GM23338 (cell line): ENCODE measurements around the gene TMEM98. TPM values are rescaled to one million over a fixed set of nuclear protein-coding genes. Genes with fewer than 3 reads are reported as not detected.

Source experiments
- ATAC-seq: fragments of 200-7000 bp; cut with Tn5 transposase; 3 replicates; pipeline ENCODE4 v1.9.1; 2020
- DNase-seq: peaks from one replicate; pipeline ENCODE4 v3.0.0-alpha.2; 2015; ENCODE audit warnings: low spot score
- H2AFZ ChIP-seq: fragments of 200-600 bp; sonication (generic); 2 replicates; pipeline ENCODE4 v1.8.0; 2016; ENCODE audit warnings: antibody characterized with exemption, mild to moderate bottlenecking, moderate library complexity
- H3F3A ChIP-seq: fragments of 200-600 bp; sonication (generic); replicated peaks from 2 replicates; pipeline ENCODE4 v1.8.0; 2017; ENCODE audit warnings: antibody characterized with exemption, mixed run types, low read depth
- H3K27ac ChIP-seq: fragments of 200-600 bp; sonication (generic); 2 replicates; pipeline ENCODE4 v1.6.1; 2016; ENCODE audit warnings: low read depth
- H3K27me3 ChIP-seq: fragments of 200-600 bp; sonication (generic); 2 replicates; pipeline ENCODE4 v1.8.0; 2016; ENCODE audit warnings: mild to moderate bottlenecking, mixed run types, moderate library complexity; ENCODE audit not compliant: insufficient read depth
- H3K36me3 ChIP-seq: fragments of 200-600 bp; sonication (generic); 2 replicates; pipeline ENCODE4 v1.8.0; 2016; ENCODE audit warnings: mild to moderate bottlenecking; ENCODE audit not compliant: insufficient read depth
- H3K4me1 ChIP-seq: fragments of 200-600 bp; sonication (generic); 2 replicates; pipeline ENCODE4 v1.8.0; 2016; ENCODE audit warnings: mild to moderate bottlenecking, moderate library complexity; ENCODE audit not compliant: insufficient read depth
- H3K4me2 ChIP-seq: fragments of 200-600 bp; sonication (generic); 2 replicates; pipeline ENCODE4 v1.7.1; 2017; ENCODE audit warnings: mixed run types
- H3K4me3 ChIP-seq: fragments of 200-600 bp; sonication (generic); 2 replicates; pipeline ENCODE4 v1.6.1; 2016; ENCODE audit warnings: mixed run types
- H3K79me2 ChIP-seq: fragments of 200-600 bp; sonication (generic); replicated peaks from 2 replicates; pipeline ENCODE4 v1.8.0; 2017; ENCODE audit warnings: mild to moderate bottlenecking; ENCODE audit not compliant: insufficient read depth
- H3K9me2 ChIP-seq: fragments of 200-600 bp; sonication (generic); 2 replicates; pipeline ENCODE4 v1.8.0; 2017; ENCODE audit not compliant: insufficient read depth
- H4K20me1 ChIP-seq: fragments of 200-600 bp; sonication (generic); replicated peaks from 2 replicates; pipeline ENCODE4 v1.8.0; 2017; ENCODE audit warnings: mild to moderate bottlenecking; ENCODE audit not compliant: insufficient read depth
- H3K27ac Mint-ChIP-seq: 2 replicates; pipeline ENCODE4 v1.8.0; 2020; ENCODE audit warnings: inconsistent platforms, mild to moderate bottlenecking, moderate library complexity, mixed read lengths
- H3K27me3 Mint-ChIP-seq: 3 replicates; pipeline ENCODE4 v1.8.0; 2022; ENCODE audit warnings: low read depth, mild to moderate bottlenecking, moderate library complexity, mixed read lengths, inconsistent platforms; ENCODE audit not compliant: insufficient read depth, poor library complexity
- H3K36me3 Mint-ChIP-seq: 3 replicates; pipeline ENCODE4 v1.8.0; 2021; ENCODE audit warnings: low read depth, mild to moderate bottlenecking, inconsistent platforms, moderate library complexity, mixed read lengths
- H3K4me1 Mint-ChIP-seq: 3 replicates; pipeline ENCODE4 v1.8.0; 2020; ENCODE audit warnings: mild to moderate bottlenecking, inconsistent platforms, mixed read lengths
- H3K4me3 Mint-ChIP-seq: 3 replicates; pipeline ENCODE4 v1.8.0; 2021; ENCODE audit warnings: moderate library complexity, mild to moderate bottlenecking, inconsistent platforms, mixed read lengths
- H3K9me3 Mint-ChIP-seq: 3 replicates; pipeline ENCODE4 v1.8.0; 2020; ENCODE audit warnings: moderate library complexity, mild to moderate bottlenecking, inconsistent platforms, mixed read lengths
- CREB1 ChIP-seq: fragments of 250-450 bp; sonication (Bioruptor Pico); IDR thresholded peaks from 2 replicates; pipeline ENCODE4 v1.5.0; 2020; ENCODE audit warnings: low read depth, mild to moderate bottlenecking, moderate library complexity
- CTCF ChIP-seq, 2 experiments: fragments of 200-600 bp in 1 of 2; sonication (generic) in 1 of 2; conservative IDR thresholded peaks; 2 replicates each; pipeline versions ENCODE4 v1.5.1 to v1.6.1; 2016 to 2017; ENCODE audit warnings: antibody characterized with exemption in 2 of 2, low read depth in 2 of 2, mild to moderate bottlenecking in 2 of 2, moderate library complexity in 1 of 2
- EZH2phosphoT487 ChIP-seq: fragments of 200-600 bp; sonication (generic); IDR thresholded peaks from one replicate; pipeline ENCODE4 v1.8.1; 2018; ENCODE audit warnings: antibody characterized with exemption; ENCODE audit not compliant: unreplicated experiment
- JUNB ChIP-seq: IDR thresholded peaks from one replicate; pipeline ENCODE4 v1.6.1; 2016; ENCODE audit warnings: antibody characterized with exemption; ENCODE audit not compliant: unreplicated experiment
- NANOG ChIP-seq: IDR thresholded peaks from 2 replicates; pipeline ENCODE4 v1.6.1; 2016; ENCODE audit warnings: antibody characterized with exemption, borderline replicate concordance
- POLR2AphosphoS5 ChIP-seq: IDR thresholded peaks from 2 replicates; pipeline ENCODE4 v1.6.1; 2016; ENCODE audit warnings: antibody characterized with exemption, low read depth
- STAT1 ChIP-seq: IDR thresholded peaks from one replicate; pipeline ENCODE4 v1.6.1; 2016; ENCODE audit warnings: antibody characterized with exemption; ENCODE audit not compliant: unreplicated experiment
- ZNF114 ChIP-seq: fragments of 250-450 bp; sonication (Bioruptor Pico); IDR thresholded peaks from 2 replicates; pipeline ENCODE4 v1.5.0; 2020; ENCODE audit warnings: mild to moderate bottlenecking, moderate library complexity
- ZNF331 ChIP-seq: fragments of 250-450 bp; sonication (Bioruptor Pico); IDR thresholded peaks from 2 replicates; pipeline ENCODE4 v1.5.0; 2020; ENCODE audit warnings: low read depth, mild to moderate bottlenecking, moderate library complexity
- polyA plus RNA-seq: library from polyadenylated mRNA; unstranded; fragments of >200 nt; fragmentation: Nextera tagmentation; extraction: Ambion mirVana; gene quantifications from 2 replicates; pipeline ENCODE4 v1.2.1, GENCODE V29; 2016
- total RNA-seq: library from RNA; depleted of rRNA; stranded (reverse); fragments of >200 nt; shearing (Covaris generic); gene quantifications from 2 replicates; pipeline ENCODE4 v1.2.3, GENCODE V29; 2014
- TF ChIP-seq, protein P1 (sequence below): fragments of 250-450 bp; sonication (Bioruptor Pico); IDR thresholded peaks from 2 replicates; pipeline ENCODE4 v1.5.0; 2020; ENCODE audit warnings: mild to moderate bottlenecking, moderate library complexity

TMEM98 gene
- total and polyA plus RNA-seq, 2 experiments from 2014 or later = 60.4 to 94.8 TPM

- no peak overlapping the region for H3K27ac ChIP-seq
- H4K20me1 ChIP-seq = no peaks in the 10 kb centered on the region
- H3K9me3 Mint-ChIP-seq = no peaks in the 10 kb centered on the region
- DNase-seq (no peak), ATAC-seq (no peak)
- H3F3A ChIP-seq = no peaks in the 10 kb centered on the region
- no peak overlapping the region for H2AFZ ChIP-seq
- H3K4me2 ChIP-seq = no peak overlapping the region
- peaks cover 9% of the 10 kb centered on the region for H3K4me1 Mint-ChIP-seq
- H3K36me3 ChIP-seq = no peaks in the 10 kb centered on the region
- TF ChIP-seq EZH2phosphoT487 (no peak), ZNF114 (no peak), JUNB (no peak), POLR2AphosphoS5 (no peak)
- no peak overlapping the region for H3K4me3 Mint-ChIP-seq
- peaks cover 2% of the 10 kb centered on the region; the same call in 2 of the 3 replicates for H3K36me3 Mint-ChIP-seq
- no peaks in the 10 kb centered on the region for H3K79me2 ChIP-seq
- H3K27me3 ChIP-seq = no peaks in the 10 kb centered on the region
- H3K9me2 ChIP-seq = 0 out of 2 replicates have a peak, but pooled peaks cover 3% of the 10 kb centered on the region
- H3K27me3 Mint-ChIP-seq = peaks cover 4% of the 10 kb centered on the region
- no peak overlapping the region for H3K4me3 ChIP-seq
- no peak overlapping the region for H3K27ac Mint-ChIP-seq
- peaks cover 6% of the 10 kb centered on the region for H3K4me1 ChIP-seq
Observed at GRCh38 chr17:32880671-32881453, 47.1 kb upstream of the TMEM98 start.

- Histone ChIP-seq H3K9me2 (0 out of 2 replicates have a peak, but pooled peaks cover 8% of the 10 kb centered on the region), H3K4me2 (no peak overlapping the region), H3K4me1 (peaks cover 10% of the 10 kb centered on the region), H4K20me1 (no peaks in the 10 kb centered on the region), H3K36me3 (no peaks in the 10 kb centered on the region), H3K4me3 (no peak overlapping the region), H3K27ac (no peak overlapping the region), H2AFZ (peak overlapping the region; percentile 29; the same call in 1 of the 2 replicates), H3K27me3 (no peaks in the 10 kb centered on the region), H3K79me2 (no peaks in the 10 kb centered on the region), H3F3A (no peaks in the 10 kb centered on the region)
- no peak for TF ChIP-seq CREB1 (CRISPR knock-in tag)
- TF ChIP-seq STAT1 = no peak
- TF ChIP-seq, protein P1, sequence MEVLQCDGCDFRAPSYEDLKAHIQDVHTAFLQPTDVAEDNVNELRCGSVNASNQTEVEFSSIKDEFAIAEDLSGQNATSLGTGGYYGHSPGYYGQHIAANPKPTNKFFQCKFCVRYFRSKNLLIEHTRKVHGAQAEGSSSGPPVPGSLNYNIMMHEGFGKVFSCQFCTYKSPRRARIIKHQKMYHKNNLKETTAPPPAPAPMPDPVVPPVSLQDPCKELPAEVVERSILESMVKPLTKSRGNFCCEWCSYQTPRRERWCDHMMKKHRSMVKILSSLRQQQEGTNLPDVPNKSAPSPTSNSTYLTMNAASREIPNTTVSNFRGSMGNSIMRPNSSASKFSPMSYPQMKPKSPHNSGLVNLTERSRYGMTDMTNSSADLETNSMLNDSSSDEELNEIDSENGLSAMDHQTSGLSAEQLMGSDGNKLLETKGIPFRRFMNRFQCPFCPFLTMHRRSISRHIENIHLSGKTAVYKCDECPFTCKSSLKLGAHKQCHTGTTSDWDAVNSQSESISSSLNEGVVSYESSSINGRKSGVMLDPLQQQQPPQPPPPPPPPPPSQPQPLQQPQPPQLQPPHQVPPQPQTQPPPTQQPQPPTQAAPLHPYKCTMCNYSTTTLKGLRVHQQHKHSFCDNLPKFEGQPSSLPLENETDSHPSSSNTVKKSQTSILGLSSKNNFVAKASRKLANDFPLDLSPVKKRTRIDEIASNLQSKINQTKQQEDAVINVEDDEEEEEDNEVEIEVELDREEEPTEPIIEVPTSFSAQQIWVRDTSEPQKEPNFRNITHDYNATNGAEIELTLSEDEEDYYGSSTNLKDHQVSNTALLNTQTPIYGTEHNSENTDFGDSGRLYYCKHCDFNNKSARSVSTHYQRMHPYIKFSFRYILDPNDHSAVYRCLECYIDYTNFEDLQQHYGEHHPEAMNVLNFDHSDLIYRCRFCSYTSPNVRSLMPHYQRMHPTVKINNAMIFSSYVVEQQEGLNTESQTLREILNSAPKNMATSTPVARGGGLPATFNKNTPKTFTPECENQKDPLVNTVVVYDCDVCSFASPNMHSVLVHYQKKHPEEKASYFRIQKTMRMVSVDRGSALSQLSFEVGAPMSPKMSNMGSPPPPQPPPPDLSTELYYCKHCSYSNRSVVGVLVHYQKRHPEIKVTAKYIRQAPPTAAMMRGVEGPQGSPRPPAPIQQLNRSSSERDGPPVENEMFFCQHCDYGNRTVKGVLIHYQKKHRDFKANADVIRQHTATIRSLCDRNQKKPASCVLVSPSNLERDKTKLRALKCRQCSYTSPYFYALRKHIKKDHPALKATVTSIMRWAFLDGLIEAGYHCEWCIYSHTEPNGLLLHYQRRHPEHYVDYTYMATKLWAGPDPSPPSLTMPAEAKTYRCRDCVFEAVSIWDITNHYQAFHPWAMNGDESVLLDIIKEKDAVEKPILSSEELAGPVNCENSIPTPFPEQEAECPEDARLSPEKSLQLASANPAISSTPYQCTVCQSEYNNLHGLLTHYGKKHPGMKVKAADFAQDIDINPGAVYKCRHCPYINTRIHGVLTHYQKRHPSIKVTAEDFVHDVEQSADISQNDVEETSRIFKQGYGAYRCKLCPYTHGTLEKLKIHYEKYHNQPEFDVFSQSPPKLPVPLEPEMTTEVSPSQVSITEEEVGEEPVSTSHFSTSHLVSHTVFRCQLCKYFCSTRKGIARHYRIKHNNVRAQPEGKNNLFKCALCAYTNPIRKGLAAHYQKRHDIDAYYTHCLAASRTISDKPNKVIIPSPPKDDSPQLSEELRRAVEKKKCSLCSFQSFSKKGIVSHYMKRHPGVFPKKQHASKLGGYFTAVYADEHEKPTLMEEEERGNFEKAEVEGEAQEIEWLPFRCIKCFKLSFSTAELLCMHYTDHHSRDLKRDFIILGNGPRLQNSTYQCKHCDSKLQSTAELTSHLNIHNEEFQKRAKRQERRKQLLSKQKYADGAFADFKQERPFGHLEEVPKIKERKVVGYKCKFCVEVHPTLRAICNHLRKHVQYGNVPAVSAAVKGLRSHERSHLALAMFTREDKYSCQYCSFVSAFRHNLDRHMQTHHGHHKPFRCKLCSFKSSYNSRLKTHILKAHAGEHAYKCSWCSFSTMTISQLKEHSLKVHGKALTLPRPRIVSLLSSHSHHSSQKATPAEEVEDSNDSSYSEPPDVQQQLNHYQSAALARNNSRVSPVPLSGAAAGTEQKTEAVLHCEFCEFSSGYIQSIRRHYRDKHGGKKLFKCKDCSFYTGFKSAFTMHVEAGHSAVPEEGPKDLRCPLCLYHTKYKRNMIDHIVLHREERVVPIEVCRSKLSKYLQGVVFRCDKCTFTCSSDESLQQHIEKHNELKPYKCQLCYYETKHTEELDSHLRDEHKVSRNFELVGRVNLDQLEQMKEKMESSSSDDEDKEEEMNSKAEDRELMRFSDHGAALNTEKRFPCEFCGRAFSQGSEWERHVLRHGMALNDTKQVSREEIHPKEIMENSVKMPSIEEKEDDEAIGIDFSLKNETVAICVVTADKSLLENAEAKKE = no peak
- no peak for TF ChIP-seq CTCF (conservative IDR thresholded peaks at IDR 0.05; ENCODE audit: low read depth in 2 of 2)
- TF ChIP-seq ZNF331 = no peak
- TF ChIP-seq EZH2phosphoT487 = no peak
- no peak for TF ChIP-seq NANOG
- H3K9me3 Mint-ChIP-seq = peaks cover 7% of the 10 kb centered on the region; the same call in 2 of the 3 replicates
- peaks cover 10% of the 10 kb centered on the region for H3K4me1 Mint-ChIP-seq
- ATAC-seq (no peak), DNase-seq (no peak)
- no peak overlapping the region for H3K27ac Mint-ChIP-seq
- H3K27me3 Mint-ChIP-seq = peaks cover 4% of the 10 kb centered on the region
- no peak overlapping the region for H3K4me3 Mint-ChIP-seq
- H3K36me3 Mint-ChIP-seq = peaks cover 7% of the 10 kb centered on the region
Observed at GRCh38 chr17:32882029-32882428, 45.9 kb upstream of the TMEM98 start.
